Measurements from ENCODE around the gene PRRT2.
"Not testable (repeated sequence)": the region's sequence is repeated elsewhere in the genome, so short reads cannot be mapped to it uniquely, and the experiment has no call there.

Gene PRRT2

DNA sequence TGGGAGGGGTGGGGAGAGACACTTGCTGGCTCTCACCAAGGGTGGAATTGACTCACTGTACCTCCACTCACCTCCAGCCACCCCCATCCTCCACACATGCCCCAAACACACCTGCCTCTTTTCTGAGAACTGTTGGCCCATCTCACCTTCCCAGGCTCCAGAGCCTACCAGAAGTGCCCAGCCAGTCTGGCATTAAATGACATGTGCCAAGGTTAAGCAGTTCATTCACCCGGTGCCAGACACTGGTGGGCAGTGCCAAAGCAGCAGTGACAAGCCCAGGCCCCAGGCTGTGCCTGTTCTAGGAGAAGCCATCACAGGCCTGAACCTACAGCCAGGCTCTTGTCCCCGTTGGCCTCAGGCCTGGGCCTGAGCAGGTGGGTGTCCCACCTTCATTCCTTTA lies 19.5 kb downstream of the PRRT2 start:
- H3K4me3 ChIP-seq (ENCODE audit: low read depth, low read length) = no peak overlapping the region
- TF ChIP-seq, protein P1, sequence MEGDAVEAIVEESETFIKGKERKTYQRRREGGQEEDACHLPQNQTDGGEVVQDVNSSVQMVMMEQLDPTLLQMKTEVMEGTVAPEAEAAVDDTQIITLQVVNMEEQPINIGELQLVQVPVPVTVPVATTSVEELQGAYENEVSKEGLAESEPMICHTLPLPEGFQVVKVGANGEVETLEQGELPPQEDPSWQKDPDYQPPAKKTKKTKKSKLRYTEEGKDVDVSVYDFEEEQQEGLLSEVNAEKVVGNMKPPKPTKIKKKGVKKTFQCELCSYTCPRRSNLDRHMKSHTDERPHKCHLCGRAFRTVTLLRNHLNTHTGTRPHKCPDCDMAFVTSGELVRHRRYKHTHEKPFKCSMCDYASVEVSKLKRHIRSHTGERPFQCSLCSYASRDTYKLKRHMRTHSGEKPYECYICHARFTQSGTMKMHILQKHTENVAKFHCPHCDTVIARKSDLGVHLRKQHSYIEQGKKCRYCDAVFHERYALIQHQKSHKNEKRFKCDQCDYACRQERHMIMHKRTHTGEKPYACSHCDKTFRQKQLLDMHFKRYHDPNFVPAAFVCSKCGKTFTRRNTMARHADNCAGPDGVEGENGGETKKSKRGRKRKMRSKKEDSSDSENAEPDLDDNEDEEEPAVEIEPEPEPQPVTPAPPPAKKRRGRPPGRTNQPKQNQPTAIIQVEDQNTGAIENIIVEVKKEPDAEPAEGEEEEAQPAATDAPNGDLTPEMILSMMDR (IDR thresholded peaks at IDR 0.05; ENCODE audit: borderline replicate concordance, insufficient read depth, low read depth, low read length) = no peak

DNA sequence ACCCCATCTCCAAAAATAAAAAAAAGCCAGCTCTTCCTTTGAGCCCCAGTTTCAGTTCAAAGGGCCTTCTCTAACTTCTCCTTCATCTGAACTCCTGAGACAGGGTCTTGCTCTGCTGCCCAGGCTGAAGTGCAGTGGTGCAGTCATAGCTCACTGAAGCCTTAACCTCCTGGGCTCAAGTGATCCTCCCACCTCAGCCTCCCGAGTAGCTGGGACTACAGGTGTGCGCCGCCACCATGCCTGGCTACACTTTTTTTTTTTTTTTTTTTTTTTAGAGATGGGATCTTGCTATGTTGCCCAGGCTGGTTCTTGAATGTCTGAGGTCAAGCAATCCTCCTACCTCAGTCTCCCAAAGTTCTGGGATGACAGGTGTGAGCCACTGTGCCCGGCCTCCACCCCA lies 21.2 kb downstream of the PRRT2 start:
- not testable (repeated sequence) for H3K4me3 ChIP-seq (ENCODE audit: low read depth, low read length)

DNA sequence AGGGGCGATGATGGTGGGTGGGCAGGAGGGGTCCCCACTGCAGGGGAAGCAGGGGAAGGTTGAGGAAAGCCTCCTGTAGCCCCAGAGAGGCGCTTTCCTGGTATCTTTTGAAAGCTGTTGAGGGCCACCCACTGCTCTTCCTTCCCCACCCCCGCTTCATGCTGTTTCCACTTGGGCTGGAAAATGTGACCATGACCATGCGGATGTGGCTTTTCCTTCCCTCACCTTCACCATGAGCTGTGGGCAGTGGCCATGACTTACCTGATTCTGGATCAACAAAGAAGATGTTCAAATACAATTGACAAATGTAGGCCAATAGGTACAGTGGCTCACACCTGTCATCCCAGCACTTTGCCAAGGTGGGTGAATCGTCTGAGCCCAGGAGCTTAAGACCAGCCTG lies 22.1 kb downstream of the PRRT2 start:
- TF ChIP-seq, protein P1 (IDR thresholded peaks at IDR 0.05; ENCODE audit: borderline replicate concordance, insufficient read depth, low read depth, low read length) = no peak
- H3K4me3 ChIP-seq (ENCODE audit: low read depth, low read length) = no peak overlapping the region

DNA sequence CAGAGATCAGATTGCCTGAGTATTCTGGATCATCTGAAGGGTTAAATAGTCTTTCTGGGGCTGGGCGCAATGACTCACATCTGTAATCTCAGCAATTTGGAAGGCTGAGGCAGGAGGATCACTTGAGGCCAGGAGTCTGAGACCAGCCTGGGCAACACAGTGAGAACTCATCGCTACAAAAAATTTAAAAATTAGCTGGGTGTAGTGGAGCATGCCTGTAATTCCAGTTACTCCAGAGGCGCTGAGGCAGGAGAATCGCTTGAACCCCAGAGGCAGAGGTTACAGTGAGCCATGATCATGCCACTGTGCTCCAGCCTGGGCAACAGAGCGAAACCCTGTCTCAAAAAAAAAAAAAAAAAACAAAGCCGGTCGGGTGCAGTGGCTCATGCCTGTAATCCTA lies 23.9 kb downstream of the PRRT2 start:
- TF ChIP-seq, protein P1 (IDR thresholded peaks at IDR 0.05; ENCODE audit: borderline replicate concordance, insufficient read depth, low read depth, low read length) = no peak
- no peak overlapping the region for H3K4me3 ChIP-seq (ENCODE audit: low read depth, low read length)

DNA sequence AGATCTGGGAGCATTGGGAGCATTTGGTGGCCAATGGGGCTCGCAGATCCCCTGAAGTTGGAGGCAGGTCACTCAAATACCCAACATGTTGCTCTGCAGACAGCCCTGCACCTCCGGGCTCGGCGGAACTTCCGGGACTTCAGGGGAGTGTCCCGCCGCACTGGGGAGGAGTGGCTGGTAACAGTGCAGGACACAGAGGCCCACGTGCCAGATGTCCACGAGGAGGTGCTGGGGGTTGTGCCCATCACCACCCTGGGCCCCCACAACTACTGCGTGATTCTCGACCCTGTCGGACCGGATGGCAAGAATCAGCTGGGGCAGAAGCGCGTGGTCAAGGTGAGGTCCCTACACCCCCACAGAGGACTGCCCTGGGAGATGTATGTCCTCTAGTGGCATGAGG lies 24.6 kb downstream of the PRRT2 start:
- TF ChIP-seq, protein P1 (IDR thresholded peaks at IDR 0.05; ENCODE audit: borderline replicate concordance, insufficient read depth, low read depth, low read length) = no peak
- no peak overlapping the region for H3K4me3 ChIP-seq (ENCODE audit: low read depth, low read length)

DNA sequence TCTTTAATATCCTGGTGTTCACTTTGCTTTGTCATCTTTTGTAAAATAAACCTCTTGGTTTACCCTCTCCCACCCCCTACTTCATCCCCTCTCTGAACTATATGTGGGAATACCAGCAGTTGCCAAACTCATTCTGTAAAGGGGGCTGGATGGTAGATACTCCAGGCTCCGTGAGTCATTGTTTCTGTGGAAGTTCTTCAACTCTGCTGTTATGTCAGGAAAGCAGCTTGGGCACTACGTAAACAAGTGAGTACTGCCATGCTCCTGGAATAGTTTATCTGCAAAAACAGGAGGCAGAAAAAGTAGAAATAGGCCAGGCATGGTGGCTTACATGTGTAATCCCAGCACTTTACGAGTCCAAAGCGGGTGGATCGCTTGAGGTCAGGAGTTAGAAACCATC lies 25.8 kb downstream of the PRRT2 start:
- no peak overlapping the region for H3K4me3 ChIP-seq (ENCODE audit: low read depth, low read length)
- TF ChIP-seq, protein P1 (IDR thresholded peaks at IDR 0.05; ENCODE audit: borderline replicate concordance, insufficient read depth, low read depth, low read length) = no peak

DNA sequence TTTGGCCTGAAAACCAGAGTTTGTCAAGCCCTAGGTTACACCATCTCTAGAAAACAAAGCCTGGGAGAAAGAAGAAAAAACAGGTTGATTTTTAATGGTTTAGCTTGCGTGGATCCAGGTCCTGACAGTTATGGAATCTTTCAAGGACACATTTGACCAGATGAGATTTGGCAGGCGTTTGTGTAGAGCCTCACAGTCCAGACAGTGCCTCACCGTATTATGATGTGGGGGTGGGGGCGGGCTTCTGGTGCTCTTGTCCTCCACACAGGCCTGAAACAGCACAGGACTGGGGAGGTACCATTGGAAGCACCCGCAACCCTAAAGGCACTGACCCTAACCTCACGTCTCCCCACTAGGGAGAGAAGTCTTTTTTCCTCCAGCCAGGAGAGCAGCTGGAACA lies 27.8 kb downstream of the PRRT2 start:
- TF ChIP-seq, protein P1 (IDR thresholded peaks at IDR 0.05; ENCODE audit: borderline replicate concordance, insufficient read depth, low read depth, low read length) = no peak

DNA sequence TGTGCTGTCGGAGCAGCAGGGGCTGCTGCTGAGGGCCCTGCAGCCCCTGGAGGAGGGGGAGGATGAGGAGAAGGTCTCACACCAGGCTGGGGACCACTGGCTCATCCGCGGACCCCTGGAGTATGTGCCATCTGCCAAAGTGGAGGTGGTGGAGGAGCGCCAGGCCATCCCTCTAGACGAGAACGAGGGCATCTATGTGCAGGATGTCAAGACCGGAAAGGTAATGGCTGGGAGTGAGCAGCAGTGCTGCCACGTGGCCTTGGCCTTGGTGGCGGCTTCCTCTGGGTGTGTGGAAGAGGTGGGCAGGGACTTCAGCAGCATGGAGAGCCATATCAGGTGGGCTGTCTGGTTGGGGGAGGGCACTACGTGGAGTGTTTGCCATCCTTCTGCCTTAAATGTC lies 28.2 kb downstream of the PRRT2 start:
- no peak overlapping the region for H3K4me3 ChIP-seq (ENCODE audit: low read depth, low read length)
- TF ChIP-seq, protein P1 (IDR thresholded peaks at IDR 0.05; ENCODE audit: borderline replicate concordance, insufficient read depth, low read depth, low read length) = no peak

More for the DNA sequence above, 27.8 kb downstream of the PRRT2 start:
- H3K4me3 ChIP-seq (ENCODE audit: low read depth, low read length) = no peak overlapping the region
